HL-60 (cell line): ENCODE data around the gene PIP5K1A.
A peak's percentile ranks its signal among the peaks of the same experiment; 100 is the strongest.

Experiments used
- DNase-seq, 2 experiments: peaks; one replicate each; pipeline ENCODE4 v3.0.0-alpha.2; 2010 to 2020; ENCODE audit warnings: low read depth in 1 of 2, low spot score in 1 of 2
- H3K27ac ChIP-seq: fragments of 250-450 bp; sonication (Bioruptor Pico); replicated peaks from 2 replicates; pipeline ENCODE4 v1.5.1; 2020; ENCODE audit warnings: mild to moderate bottlenecking, moderate library complexity
- H3K27me3 ChIP-seq: fragments of 250-450 bp; sonication (Bioruptor Pico); 2 replicates; pipeline ENCODE4 v1.5.1; 2021; ENCODE audit warnings: mild to moderate bottlenecking, moderate library complexity; ENCODE audit not compliant: insufficient read depth, poor library complexity, severe bottlenecking
- H3K4me3 ChIP-seq: replicated peaks from 2 replicates; pipeline ENCODE4 v1.5.1; 2011; ENCODE audit warnings: mild to moderate bottlenecking, control low read depth, low read length; ENCODE audit not compliant: insufficient read depth
- GABPA ChIP-seq: IDR thresholded peaks from 2 replicates; pipeline ENCODE4 v1.6.1; 2012; ENCODE audit warnings: low read depth
- POLR2AphosphoS5 ChIP-seq: IDR thresholded peaks from 2 replicates; pipeline ENCODE4 v1.6.1; 2012; ENCODE audit warnings: low read depth
- SPI1 ChIP-seq: IDR thresholded peaks from 2 replicates; pipeline ENCODE4 v1.6.1; 2012; ENCODE audit warnings: low read depth, mild to moderate bottlenecking, borderline replicate concordance
- TF ChIP-seq, protein P1 (sequence below): IDR thresholded peaks from one replicate; pipeline ENCODE4 v1.5.1; 2011; ENCODE audit warnings: low read length, control low read depth, inconsistent platforms; ENCODE audit not compliant: insufficient read depth
- TF ChIP-seq, protein P2 (sequence below): IDR thresholded peaks from 2 replicates; pipeline ENCODE4 v1.6.1; 2012; ENCODE audit warnings: low read depth; ENCODE audit not compliant: insufficient replicate concordance

The PIP5K1A gene

DNA sequence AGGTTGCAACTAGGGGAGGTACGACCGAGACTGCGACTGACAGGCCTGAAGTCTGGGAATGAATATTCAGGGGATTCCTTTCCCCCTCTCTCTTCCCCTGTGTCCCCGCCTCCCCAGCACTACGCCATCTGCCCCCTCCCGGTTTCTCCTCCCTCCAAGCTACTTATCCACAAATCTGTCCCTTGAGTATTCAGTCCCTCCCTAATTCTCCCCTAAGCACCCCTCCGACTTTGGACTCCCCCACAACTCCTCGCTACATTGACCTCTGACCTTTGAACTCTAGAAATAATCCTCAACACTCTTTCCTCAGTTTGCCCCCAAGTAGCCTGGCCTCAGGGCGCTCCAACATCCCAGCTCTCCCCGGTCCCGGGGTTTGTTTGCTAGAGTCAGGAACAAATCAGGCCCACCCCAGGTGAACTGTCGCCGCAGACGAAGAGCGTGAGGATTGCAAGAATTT is 33.0 kb upstream of the PIP5K1A start:
- DNase-seq = no peak
- TF ChIP-seq GABPA (no peak), POLR2AphosphoS5 (no peak), SPI1 (no peak)
- TF ChIP-seq, protein P1, sequence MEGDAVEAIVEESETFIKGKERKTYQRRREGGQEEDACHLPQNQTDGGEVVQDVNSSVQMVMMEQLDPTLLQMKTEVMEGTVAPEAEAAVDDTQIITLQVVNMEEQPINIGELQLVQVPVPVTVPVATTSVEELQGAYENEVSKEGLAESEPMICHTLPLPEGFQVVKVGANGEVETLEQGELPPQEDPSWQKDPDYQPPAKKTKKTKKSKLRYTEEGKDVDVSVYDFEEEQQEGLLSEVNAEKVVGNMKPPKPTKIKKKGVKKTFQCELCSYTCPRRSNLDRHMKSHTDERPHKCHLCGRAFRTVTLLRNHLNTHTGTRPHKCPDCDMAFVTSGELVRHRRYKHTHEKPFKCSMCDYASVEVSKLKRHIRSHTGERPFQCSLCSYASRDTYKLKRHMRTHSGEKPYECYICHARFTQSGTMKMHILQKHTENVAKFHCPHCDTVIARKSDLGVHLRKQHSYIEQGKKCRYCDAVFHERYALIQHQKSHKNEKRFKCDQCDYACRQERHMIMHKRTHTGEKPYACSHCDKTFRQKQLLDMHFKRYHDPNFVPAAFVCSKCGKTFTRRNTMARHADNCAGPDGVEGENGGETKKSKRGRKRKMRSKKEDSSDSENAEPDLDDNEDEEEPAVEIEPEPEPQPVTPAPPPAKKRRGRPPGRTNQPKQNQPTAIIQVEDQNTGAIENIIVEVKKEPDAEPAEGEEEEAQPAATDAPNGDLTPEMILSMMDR = no peak
- TF ChIP-seq, protein P2, sequence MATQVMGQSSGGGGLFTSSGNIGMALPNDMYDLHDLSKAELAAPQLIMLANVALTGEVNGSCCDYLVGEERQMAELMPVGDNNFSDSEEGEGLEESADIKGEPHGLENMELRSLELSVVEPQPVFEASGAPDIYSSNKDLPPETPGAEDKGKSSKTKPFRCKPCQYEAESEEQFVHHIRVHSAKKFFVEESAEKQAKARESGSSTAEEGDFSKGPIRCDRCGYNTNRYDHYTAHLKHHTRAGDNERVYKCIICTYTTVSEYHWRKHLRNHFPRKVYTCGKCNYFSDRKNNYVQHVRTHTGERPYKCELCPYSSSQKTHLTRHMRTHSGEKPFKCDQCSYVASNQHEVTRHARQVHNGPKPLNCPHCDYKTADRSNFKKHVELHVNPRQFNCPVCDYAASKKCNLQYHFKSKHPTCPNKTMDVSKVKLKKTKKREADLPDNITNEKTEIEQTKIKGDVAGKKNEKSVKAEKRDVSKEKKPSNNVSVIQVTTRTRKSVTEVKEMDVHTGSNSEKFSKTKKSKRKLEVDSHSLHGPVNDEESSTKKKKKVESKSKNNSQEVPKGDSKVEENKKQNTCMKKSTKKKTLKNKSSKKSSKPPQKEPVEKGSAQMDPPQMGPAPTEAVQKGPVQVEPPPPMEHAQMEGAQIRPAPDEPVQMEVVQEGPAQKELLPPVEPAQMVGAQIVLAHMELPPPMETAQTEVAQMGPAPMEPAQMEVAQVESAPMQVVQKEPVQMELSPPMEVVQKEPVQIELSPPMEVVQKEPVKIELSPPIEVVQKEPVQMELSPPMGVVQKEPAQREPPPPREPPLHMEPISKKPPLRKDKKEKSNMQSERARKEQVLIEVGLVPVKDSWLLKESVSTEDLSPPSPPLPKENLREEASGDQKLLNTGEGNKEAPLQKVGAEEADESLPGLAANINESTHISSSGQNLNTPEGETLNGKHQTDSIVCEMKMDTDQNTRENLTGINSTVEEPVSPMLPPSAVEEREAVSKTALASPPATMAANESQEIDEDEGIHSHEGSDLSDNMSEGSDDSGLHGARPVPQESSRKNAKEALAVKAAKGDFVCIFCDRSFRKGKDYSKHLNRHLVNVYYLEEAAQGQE = no peak
- H3K4me3 ChIP-seq = peak overlapping the region; percentile 46
- no peaks in the 10 kb centered on the region for H3K27me3 ChIP-seq
- peak overlapping the region; percentile 53 for H3K27ac ChIP-seq

- Histone ChIP-seq H3K27me3 (no peaks in the 10 kb centered on the region), H3K27ac (peak within 1 kb of the TSS; percentile 66), H3K4me3 (peak within 1 kb of the TSS; percentile 75)
- TF ChIP-seq SPI1 = peak; percentile 88
- TF ChIP-seq, protein P1 = no peak
- peak; percentile 86 for TF ChIP-seq POLR2AphosphoS5
- TF ChIP-seq, protein P2 = peak; percentile 53
- peak; percentile 90 for TF ChIP-seq GABPA
- peak; percentile 99 for DNase-seq
These were observed 32.4 kb upstream of the PIP5K1A start, which contains the start of the genes LYSMD1 and SCNM1 for GRCh38 chr1:151165738-151166504. TSS of gene LYSMD1 (minus strand) at chr1:151165902. CDS start at chr1:151165258, 644 bp downstream. TSS of gene SCNM1 (plus strand) at chr1:151166144. CDS start at chr1:151166153, 9 bp downstream.

DNA sequence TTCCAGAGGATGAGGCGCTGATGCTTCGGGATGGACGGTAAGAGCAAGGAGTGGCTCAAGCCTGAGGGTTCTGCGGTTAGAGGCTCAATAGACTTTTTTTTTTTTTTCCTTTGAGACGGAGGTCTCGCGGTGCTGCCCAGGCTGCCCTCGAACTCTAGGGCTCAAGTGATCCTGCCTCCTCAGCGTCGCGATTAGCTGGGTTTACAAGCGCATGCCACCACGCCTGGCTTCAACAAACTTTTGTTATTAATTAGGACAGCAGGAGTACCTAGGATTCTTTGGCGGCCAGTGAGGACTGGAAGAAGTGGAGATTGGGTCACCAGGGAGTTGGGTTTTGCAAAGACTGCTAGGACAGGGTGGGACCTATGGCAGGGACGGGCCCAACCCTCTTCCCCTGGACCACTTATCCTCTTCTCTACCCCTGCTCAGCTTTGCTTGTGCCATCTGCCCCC is 31.8 kb upstream of the PIP5K1A start:
- Histone ChIP-seq H3K4me3 (peak overlapping the region; percentile 75), H3K27ac (peak overlapping the region; percentile 66), H3K27me3 (no peaks in the 10 kb centered on the region)
- TF ChIP-seq GABPA (no peak), POLR2AphosphoS5 (no peak), SPI1 (no peak)
- TF ChIP-seq, protein P2 = no peak
- TF ChIP-seq, protein P1 = no peak
- DNase-seq = no peak
